ENCODE measurements around the gene ATAD3A. TPM values are rescaled to one million over a fixed set of nuclear protein-coding genes. Genes with fewer than 3 reads are reported as not detected.
"Not testable (repeated sequence)": the region's sequence is repeated elsewhere in the genome, so short reads cannot be mapped to it uniquely, and the experiment has no call there.

The ATAD3A gene
- total RNA-seq, 1 experiment from 2014 or later = 92.7 TPM

GRCh38 chr1:1554550-1554925 lies 42.6 kb downstream of the ATAD3A start:
- H3K4me1 ChIP-seq (ENCODE audit: insufficient read depth, low read length, poor library complexity, severe bottlenecking) = no peaks in the 10 kb centered on the region
- TF ChIP-seq EZH2 (IDR thresholded peaks at IDR 0.05; ENCODE audit: borderline replicate concordance, low read depth, low read length, poor library complexity, severe bottlenecking) = no peak
- TF ChIP-seq, protein P1, sequence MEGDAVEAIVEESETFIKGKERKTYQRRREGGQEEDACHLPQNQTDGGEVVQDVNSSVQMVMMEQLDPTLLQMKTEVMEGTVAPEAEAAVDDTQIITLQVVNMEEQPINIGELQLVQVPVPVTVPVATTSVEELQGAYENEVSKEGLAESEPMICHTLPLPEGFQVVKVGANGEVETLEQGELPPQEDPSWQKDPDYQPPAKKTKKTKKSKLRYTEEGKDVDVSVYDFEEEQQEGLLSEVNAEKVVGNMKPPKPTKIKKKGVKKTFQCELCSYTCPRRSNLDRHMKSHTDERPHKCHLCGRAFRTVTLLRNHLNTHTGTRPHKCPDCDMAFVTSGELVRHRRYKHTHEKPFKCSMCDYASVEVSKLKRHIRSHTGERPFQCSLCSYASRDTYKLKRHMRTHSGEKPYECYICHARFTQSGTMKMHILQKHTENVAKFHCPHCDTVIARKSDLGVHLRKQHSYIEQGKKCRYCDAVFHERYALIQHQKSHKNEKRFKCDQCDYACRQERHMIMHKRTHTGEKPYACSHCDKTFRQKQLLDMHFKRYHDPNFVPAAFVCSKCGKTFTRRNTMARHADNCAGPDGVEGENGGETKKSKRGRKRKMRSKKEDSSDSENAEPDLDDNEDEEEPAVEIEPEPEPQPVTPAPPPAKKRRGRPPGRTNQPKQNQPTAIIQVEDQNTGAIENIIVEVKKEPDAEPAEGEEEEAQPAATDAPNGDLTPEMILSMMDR (conservative IDR thresholded peaks at IDR 0.05; ENCODE audit: low read depth, low read length) = no peak
- DNase-seq (ENCODE audit: low spot score) = no peak
- H3K4me3 ChIP-seq (ENCODE audit: low read depth, low read length, poor library complexity, severe bottlenecking) = no peak overlapping the region
- no peak overlapping the region for H3K27ac ChIP-seq (ENCODE audit: low read depth, low read length, poor library complexity, severe bottlenecking)
- H3K9me3 ChIP-seq (ENCODE audit: low read depth, low read length, poor library complexity, severe bottlenecking) = no peaks in the 10 kb centered on the region
- POLR2A ChIA-PET (ENCODE audit: low non-redundant PET) = no interaction called here
- CTCF ChIA-PET = no interaction called here
- H3K36me3 ChIP-seq (ENCODE audit: insufficient read depth, low read length, poor library complexity, severe bottlenecking) = no peaks in the 10 kb centered on the region
- BruUV-seq (replicated peaks) = no TSS peak
- intact Hi-C loops (cut with micrococcal nuclease; ENCODE audit: unreplicated experiment) = no loop called here
- H3K27me3 ChIP-seq (replicated peaks; ENCODE audit: insufficient read depth, low read depth, low read length, poor library complexity) = no peaks in the 10 kb centered on the region

DNA sequence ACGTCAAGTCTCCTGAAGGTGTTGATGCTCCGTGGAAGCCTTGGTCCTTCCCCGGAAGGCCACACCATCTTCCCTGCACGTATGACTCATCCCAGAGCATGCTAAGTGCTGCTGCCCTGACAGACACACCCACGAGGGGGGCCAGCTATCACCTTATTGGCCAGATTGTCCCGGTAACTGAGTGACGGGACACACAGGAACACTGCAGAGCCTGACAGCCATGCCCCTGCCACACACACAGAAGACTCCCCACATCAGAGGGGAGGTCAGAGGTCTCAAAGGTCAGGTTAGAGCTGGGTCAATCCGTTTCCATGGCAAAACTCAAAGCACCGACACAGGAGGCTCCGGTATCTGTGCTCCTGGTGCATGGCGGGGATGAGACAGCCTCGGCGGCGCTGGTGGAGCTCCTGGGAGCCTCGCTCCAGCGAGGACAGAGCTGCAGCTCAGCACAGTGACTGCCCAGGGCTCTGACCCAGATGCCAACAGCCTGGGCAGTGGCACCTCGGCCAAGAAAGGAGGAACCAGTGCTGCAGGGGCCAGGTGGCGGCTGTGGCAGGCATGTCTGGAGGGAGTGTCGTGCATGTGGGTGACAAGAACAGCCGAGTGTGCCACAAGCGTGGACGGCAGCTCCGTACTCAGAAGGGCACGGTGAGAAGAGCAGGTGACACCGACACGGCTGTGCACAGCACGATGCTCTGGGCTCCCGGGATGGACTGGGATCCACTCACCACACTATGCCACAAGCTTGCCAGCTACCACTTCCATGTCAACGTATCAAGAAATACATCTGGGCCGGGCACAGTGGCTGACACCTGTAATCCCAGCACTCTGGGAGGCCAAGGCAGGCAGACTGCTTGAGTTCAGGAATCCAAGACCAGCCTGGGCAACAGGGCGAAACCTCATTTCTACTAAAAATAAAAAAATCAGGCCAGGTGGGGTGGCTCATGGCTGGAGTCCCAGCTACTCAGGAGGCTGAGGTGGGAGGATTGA lies 43.3 kb downstream of the ATAD3A start:
- intact Hi-C loops (cut with micrococcal nuclease; ENCODE audit: unreplicated experiment) = no loop called here
- ChIA-PET POLR2A (ENCODE audit: low non-redundant PET) (no interaction called here), CTCF (no interaction called here)
- TF ChIP-seq EZH2 (IDR thresholded peaks at IDR 0.05; ENCODE audit: borderline replicate concordance, low read depth, low read length, poor library complexity, severe bottlenecking) = no peak
- TF ChIP-seq, protein P1 (conservative IDR thresholded peaks at IDR 0.05; ENCODE audit: low read depth, low read length) = no peak
- no TSS peak for BruUV-seq (replicated peaks)
- H3K36me3 ChIP-seq (ENCODE audit: insufficient read depth, low read length, poor library complexity, severe bottlenecking) = peaks cover 3% of the 10 kb centered on the region
- no peak overlapping the region for H3K27ac ChIP-seq (ENCODE audit: low read depth, low read length, poor library complexity, severe bottlenecking)
- no peaks in the 10 kb centered on the region for H3K4me1 ChIP-seq (ENCODE audit: insufficient read depth, low read length, poor library complexity, severe bottlenecking)
- no peaks in the 10 kb centered on the region for H3K9me3 ChIP-seq (ENCODE audit: low read depth, low read length, poor library complexity, severe bottlenecking)
- H3K27me3 ChIP-seq (replicated peaks; ENCODE audit: insufficient read depth, low read depth, low read length, poor library complexity) = no peaks in the 10 kb centered on the region
- H3K4me3 ChIP-seq (ENCODE audit: low read depth, low read length, poor library complexity, severe bottlenecking) = no peak overlapping the region
- DNase-seq (ENCODE audit: low spot score) = peak; percentile 46

GRCh38 chr1:1556505-1556904 lies 44.5 kb downstream of the ATAD3A start:
- Histone ChIP-seq H3K4me3 (ENCODE audit: low read depth, low read length, poor library complexity, severe bottlenecking) (no peak overlapping the region), H3K27ac (ENCODE audit: low read depth, low read length, poor library complexity, severe bottlenecking) (no peak overlapping the region), H3K27me3 (replicated peaks; ENCODE audit: insufficient read depth, low read depth, low read length, poor library complexity) (no peaks in the 10 kb centered on the region), H3K4me1 (ENCODE audit: insufficient read depth, low read length, poor library complexity, severe bottlenecking) (no peaks in the 10 kb centered on the region), H3K9me3 (ENCODE audit: low read depth, low read length, poor library complexity, severe bottlenecking) (no peaks in the 10 kb centered on the region), H3K36me3 (ENCODE audit: insufficient read depth, low read length, poor library complexity, severe bottlenecking) (peaks cover 10% of the 10 kb centered on the region)
- BruUV-seq (replicated peaks) = no TSS peak
- CTCF ChIA-PET = no interaction called here
- POLR2A ChIA-PET (ENCODE audit: low non-redundant PET) = no interaction called here
- DNase-seq (ENCODE audit: low spot score) = no peak
- intact Hi-C loops (cut with micrococcal nuclease; ENCODE audit: unreplicated experiment) = no loop called here
- TF ChIP-seq EZH2 (IDR thresholded peaks at IDR 0.05; ENCODE audit: borderline replicate concordance, low read depth, low read length, poor library complexity, severe bottlenecking) = no peak
- TF ChIP-seq, protein P1 (conservative IDR thresholded peaks at IDR 0.05; ENCODE audit: low read depth, low read length) = no peak

DNA sequence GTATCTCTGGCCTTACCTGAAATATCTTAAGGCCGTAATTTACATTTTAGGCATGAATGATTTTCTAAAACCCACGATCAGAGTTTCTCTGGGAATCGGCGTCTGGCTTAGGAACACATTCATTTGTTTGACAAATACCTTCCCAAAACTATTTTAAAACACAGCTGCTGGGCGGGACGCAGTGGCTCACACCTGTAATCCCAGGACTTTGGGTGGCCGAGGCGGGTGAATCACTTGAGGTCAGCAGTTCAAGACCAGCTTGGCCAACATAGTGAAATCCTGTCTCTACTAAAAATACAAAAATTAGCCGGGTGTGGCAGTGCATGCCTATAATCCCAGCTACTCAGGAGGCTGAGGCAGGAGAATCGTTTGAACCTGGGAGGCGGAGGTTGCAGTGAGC lies 45.0 kb downstream of the ATAD3A start:
- H3K4me1 ChIP-seq (ENCODE audit: insufficient read depth, low read length, poor library complexity, severe bottlenecking); H3K27ac ChIP-seq (ENCODE audit: low read depth, low read length, poor library complexity, severe bottlenecking); H3K9me3 ChIP-seq (ENCODE audit: low read depth, low read length, poor library complexity, severe bottlenecking); intact Hi-C loops (cut with micrococcal nuclease; ENCODE audit: unreplicated experiment); H3K4me3 ChIP-seq (ENCODE audit: low read depth, low read length, poor library complexity, severe bottlenecking); CTCF ChIA-PET; DNase-seq (ENCODE audit: low spot score); POLR2A ChIA-PET (ENCODE audit: low non-redundant PET); BruUV-seq (replicated peaks); H3K27me3 ChIP-seq (replicated peaks; ENCODE audit: insufficient read depth, low read depth, low read length, poor library complexity): not testable (repeated sequence)
- peaks cover 12% of the 10 kb centered on the region for H3K36me3 ChIP-seq (ENCODE audit: insufficient read depth, low read length, poor library complexity, severe bottlenecking)

GRCh38 chr1:1557688-1558087 lies 45.7 kb downstream of the ATAD3A start:
- intact Hi-C loops (cut with micrococcal nuclease; ENCODE audit: unreplicated experiment); H3K4me1 ChIP-seq (ENCODE audit: insufficient read depth, low read length, poor library complexity, severe bottlenecking); POLR2A ChIA-PET (ENCODE audit: low non-redundant PET); H3K27me3 ChIP-seq (replicated peaks; ENCODE audit: insufficient read depth, low read depth, low read length, poor library complexity); H3K4me3 ChIP-seq (ENCODE audit: low read depth, low read length, poor library complexity, severe bottlenecking); H3K27ac ChIP-seq (ENCODE audit: low read depth, low read length, poor library complexity, severe bottlenecking); H3K9me3 ChIP-seq (ENCODE audit: low read depth, low read length, poor library complexity, severe bottlenecking); DNase-seq (ENCODE audit: low spot score); BruUV-seq (replicated peaks); CTCF ChIA-PET: not testable (repeated sequence)
- H3K36me3 ChIP-seq (ENCODE audit: insufficient read depth, low read length, poor library complexity, severe bottlenecking) = peaks cover 18% of the 10 kb centered on the region
